GM21528 (cell line): ENCODE data around the gene GGTLC2.
"Not testable (repeated sequence)": the region's sequence is repeated elsewhere in the genome, so short reads cannot be mapped to it uniquely, and the experiment has no call there.

Source experiments
- ATAC-seq: cut with Tn5 transposase; IDR thresholded peaks from one replicate; pipeline ENCODE4 v1.9.1; 2021; ENCODE audit warnings: mild to moderate bottlenecking, moderate library complexity; ENCODE audit not compliant: unreplicated experiment, low FRiP score

The GGTLC2 gene

DNA sequence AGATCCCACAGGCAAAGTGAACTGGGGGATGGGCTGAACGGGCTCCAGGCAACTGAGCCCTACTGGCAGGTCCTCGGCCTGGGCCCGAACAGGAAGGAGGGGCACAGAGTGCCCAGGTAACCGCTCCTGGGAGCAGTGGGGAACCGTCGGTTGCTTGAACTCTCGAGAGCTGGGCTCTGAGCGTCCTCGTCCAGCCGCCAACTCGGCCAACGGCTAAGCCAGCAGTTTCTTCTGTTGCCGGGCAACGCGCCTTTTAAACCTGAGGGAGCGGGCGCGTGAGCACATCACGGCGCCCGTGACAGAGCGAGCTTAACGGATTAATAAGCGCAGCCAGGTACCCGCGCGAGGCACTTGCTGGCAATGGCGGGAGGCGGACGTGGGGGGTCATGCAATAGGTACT is at the start of gene GGTLC2:
Gene GGTLC2, plus strand, starts transcription at position 301 of the 400 bp plus-strand sequence. CDS start 1,732 bp downstream, outside the sequence.
- ATAC-seq, result not testable (repeated sequence)

DNA sequence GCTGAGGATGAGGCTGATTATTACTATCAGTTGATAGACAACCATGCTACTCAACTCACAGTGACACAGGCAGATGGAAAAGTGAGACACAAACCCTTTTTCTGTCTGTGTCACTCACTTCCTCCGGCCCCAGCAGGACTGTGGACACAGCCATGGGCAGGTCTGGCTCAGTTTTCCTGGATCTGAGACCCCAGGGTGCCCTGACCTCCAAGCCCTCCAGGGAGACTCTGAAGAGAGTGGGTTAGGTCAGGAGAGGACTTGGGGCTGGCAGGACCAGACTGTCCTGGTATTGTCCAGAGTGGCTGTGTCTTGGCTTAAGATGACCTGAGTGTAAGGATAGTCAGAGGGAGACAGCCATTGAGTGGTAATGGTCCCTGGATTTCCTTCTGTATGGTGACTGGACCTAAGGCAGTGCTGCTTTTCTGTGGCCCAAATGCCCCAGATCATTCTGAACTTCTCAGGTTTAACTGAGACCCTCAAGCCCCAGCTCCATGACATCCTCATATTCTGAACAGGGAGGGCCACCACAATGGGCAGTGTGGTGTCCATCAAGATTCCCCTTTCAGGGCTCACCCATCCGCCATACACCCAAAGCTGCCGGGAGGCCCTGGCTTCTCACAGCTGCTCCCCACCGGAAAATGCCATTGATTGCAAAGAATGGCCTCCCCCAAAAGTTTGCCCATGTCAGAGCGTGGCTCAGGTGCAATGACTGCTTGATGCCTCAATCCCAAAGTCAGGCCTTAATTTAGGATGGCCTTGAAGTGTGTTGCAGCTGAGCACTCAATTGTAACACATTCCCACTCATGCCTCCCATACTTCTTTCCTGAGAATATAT is 49.2 kb upstream of the GGTLC2 start:
- ATAC-seq, result no peak

DNA sequence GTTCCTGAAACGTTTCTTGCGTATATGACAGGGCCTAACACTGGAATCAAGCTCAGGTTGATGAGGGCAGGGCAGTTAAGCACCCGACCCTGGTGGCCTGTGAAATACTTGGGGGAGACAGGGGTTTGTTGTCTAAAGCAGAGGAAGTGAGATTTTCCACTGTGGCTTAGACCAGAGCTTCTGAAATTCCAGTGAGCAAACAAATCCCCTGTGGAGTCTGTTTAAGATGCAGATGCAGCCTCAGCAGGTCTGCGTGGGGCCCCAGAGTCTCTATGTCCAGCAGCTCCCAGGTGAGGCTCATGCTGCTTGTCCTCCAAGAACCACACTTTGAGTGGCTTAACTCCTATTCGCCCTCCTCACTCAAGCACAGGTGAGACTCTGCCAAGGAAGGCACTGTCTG is 46.3 kb upstream of the GGTLC2 start:
- no peak for ATAC-seq

DNA sequence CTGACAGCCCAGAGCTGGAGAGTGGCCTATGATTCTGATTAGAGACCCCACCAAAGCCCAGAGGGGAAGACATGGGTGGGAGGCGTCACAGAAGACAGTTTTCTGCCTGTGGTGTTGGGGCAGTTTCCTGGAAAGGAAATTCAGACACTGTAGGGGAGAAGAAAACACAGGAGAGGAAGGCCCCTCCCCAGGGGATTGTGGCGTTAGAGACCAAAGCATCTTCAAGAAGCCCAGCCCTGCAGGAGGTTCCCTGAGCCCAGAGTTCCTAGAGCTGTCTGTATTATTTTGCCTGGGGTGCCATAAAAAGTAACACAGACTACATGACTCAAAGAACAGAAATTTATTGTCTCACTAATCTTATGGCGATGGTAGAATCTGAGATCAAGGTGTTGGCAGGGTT is 45.2 kb upstream of the GGTLC2 start:
- no peak for ATAC-seq

DNA sequence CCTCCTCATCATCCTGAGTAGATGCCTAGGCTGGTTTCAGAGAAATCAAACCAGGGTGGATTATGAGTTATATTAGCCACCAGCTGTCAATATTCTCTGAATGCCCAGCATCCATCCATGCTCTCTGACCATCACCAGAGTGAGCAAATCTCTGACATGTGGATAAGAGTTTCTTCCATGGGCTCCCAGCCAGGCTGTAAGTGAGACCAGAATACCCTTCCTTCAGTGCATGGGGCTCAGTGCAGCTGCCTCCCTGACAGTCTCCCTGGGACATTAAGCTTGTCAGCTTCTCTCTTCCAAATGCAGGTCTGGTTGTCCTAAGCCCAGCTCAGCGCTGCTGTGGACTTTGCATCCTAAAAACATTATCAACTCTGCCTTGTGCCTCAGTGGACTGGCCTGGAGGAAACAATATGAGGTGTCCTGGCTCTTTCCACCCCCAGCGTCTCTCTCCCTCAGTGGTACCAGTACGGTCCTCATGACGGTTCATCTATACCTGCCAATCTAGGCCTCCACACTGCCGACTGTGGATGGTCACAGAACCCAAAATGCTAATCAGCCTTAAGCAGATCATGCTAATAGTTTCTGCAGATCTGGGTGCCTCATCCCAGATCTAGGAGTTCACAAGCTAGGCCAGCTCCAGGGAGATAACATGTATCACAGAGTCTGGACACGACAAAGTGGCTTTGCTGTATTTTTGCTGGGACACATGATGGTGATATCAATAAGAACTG is 43.7 kb upstream of the GGTLC2 start:
- no peak for ATAC-seq

DNA sequence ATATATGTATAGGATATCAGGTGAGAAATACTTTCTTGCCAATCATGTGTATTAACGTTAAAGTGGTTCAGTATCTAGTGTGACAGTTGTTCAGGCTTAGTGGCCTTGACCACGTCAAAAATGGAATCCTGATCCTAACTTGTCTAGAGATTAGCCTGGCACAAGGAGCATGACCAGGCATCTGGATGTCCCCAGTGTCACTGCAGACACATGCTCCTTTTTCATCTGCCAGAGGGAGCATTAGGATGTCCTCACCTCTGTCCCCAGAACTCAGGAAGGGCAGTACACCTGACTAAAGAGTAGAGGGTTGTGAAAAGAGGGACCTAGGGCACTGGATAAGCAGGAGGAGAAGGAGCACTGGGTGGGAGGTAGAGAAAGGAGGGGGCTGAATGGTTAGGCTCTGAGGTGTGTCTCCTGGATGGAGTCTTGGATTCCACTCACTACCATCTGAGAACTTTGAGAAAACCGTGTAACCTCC is 40.9 kb upstream of the GGTLC2 start:
- no peak for ATAC-seq

DNA sequence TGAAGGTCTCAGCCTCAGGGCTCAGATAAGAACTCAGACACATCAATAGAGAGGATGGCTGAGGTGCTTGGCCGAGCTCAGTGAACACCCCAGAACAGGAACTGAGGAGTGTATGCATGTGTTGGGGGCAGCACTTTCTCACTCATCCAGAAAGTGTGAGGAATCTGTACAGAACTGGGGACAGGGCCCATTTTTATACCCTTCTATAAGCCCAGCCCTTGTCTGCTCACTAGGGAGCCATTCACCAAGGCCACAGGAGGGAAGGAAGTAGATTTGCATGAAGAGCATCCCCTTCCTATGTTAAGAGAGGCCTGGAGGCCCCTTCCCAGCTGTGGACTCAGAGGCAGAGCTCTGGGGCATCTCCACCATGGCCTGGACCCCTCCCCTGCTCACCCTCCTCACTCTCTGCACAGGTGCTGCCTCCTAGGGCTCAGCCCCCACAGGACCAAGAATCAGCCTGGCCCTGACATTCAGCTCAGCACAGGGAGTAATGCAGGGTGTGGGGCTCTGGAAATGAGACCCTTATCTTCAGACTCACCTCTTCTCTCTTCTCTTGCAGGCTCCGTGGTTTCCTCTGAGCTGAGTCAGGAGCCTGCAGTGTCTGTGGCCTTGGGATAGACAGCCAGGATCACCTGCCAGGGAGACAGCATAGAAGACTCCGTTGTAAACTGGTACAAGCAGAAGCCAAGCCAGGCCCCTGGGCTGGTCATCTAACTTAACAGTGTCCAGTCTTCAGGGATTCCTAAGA is 39.9 kb upstream of the GGTLC2 start:
- no peak for ATAC-seq

DNA sequence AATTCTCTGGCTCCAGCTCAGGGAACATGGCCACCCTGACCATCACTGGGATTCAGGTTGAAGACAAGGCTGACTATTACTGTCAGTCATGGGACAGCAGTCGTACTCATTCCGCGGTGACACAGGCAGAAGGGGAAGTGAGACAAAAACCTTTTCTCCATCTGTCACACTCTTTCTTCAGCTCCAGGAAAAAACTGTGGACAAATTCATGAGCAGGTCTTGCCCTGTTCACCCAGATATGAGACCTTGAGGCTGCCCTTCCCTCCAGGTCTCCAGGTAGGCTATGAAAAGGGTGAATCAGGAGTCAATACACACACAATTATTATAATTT is 39.4 kb upstream of the GGTLC2 start:
- no peak for ATAC-seq

DNA sequence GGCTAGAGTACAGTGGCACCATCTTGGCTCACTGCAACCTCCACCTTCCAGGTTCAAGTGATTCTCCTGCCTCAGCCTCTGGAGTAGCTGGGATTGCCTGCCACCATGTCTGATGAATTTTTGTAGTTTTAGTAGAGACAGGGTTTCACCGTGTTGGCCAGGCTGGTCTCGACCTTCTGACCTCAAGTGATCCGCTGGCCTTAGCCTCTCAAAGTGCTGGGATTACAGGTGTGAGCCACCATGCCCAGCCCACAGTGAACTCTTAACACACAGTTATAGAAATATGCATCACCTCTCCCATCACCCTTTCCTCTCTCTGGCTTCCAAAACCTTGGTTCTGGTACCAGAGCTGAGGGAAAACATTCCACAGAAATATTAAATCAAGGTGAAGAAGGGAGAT is 36.4 kb upstream of the GGTLC2 start:
- not testable (repeated sequence) for ATAC-seq

DNA sequence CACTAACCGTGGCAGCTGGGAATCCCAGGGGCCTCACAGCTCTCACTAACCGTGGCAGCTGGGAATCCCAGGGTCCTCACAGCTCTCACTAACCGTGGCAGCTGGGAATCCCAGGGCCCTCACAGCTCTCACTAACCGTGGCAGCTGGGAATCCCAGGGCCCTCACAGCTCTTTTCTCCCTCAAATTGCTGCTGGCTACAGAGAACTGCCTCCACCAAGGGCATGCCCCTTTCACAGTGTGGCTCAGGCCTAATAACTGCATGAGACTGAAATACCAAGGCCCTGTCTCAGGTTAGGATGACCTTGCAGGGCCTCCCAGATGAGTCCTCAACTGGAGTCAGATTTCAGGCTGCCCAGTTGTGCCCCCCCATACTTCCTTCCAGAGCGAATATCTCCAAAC is 35.1 kb upstream of the GGTLC2 start:
- no peak for ATAC-seq

DNA sequence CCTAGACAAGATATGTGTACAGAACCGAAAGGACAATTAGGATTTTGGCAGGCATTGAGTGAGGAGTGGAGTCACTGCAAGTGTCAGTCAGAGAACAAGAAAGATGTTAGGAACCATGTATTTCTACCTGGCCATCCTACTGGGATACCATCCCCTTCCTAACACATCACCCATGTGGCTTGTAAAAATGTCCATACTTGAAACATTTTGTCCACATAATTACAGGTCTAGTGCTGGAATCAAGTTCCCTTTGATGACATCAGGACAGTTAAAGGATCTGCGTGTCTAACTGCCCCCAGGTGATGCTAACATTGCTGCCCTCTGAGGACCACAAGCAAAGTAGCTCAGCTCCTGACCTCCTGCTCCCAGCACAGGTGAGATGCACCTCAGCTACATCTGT is 31.9 kb upstream of the GGTLC2 start:
- no peak for ATAC-seq

DNA sequence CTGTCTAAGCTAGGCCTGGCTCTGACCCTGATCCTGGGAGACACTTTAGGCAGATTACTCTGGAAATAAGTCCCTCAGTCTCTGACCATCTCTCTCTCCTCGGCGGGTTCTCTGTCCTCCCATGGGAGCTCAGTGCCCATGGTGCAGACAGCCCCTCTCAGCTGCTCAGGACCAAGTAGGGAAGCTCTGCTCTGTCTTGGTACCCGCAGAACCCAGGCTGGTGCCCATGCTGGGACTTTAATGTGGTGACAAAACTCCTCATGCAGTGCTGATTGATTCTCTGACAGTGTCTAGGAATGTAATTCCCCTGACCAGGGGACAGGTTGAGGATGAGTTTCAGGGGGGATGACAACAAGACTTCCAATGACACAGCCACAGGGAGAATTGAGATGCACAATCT is 30.3 kb upstream of the GGTLC2 start:
- no peak for ATAC-seq

DNA sequence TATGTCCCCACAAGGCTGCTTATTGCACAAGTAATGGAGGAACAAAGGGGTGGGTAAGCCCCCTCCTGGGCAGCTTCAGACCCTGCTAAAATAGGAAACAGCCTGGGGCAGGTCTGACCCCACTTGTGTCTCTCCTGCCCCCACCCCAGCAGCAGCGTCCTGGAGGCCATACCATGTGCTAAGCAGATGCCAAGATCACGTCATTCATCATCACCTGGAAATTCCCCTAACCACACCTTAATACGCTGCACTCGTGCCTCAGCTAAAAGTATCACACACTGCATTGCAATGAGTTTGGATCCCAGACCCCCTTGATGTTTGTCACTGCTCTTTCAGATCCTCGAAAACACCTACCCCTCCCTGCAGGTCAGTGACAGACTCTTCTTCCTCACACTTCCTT is 27.8 kb upstream of the GGTLC2 start:
- no peak for ATAC-seq

DNA sequence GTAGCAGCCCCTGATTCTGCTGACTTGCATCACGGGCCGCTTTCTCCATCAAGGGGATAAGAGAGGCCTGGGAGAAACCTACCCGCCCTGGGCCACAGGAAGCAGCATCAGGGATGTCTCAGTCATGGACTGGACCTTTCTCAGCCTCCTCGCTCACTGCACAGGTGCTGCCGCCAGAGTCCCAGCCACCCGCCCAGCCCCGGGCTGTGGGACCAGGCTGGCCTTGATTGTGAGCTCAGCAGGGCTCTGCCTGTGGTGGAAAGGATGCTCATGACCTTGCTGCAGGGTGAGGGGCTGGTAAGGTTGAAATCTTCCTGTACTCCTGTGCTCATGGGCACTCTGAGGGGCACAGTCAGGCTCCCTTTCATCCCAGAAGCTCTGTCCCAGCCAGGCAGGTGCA is 26.0 kb upstream of the GGTLC2 start:
- no peak for ATAC-seq

DNA sequence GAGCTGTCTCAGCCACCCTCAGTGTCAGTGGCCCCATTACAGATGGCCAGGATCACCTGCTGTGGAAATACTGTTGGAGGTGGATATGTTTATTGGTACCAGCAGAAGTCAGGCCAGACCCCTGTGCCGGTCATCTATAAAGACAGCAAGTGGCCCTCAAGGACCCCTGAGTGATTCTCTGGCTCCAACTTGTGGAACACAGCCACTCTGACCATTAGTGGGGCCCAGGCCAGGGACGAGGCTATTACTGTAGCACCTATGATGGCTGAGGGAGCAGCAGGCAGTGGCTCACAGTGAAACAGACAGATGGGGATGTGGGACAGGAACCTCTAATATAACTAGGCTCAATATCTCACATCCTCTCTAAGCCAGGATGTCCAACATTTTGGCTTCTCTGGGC is 25.5 kb upstream of the GGTLC2 start:
- ATAC-seq, result no peak

DNA sequence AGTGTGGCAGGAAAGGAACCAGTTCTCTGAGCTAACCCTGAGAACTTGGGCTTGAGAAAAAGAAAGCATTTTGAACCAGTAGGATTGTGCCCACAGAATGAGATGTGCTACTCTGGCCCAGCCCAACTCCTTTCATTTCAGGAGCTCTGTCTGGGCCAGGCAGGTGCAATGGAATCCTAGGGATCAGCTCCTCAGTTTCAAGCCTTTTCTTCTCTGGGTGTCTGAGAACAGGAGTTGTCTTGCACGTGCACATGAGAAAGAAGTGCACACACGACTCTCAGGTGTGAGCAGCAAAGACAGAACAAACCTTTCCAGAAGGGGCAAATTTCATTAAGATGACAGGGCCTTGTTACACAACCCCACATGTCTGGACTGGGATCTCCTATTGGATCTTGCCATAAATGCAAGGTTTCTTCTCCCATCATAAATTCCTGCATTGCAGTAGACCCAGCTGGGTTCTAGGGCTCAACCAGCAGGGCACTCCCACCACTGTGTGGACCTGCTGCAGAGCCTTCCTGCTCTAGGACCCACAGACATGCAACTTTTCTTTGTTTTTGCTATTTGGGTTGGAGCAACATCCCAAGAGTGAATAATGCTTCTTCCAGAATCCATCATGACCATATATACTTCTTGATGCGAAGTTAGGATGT is 24.5 kb upstream of the GGTLC2 start:
- ATAC-seq, result no peak

DNA sequence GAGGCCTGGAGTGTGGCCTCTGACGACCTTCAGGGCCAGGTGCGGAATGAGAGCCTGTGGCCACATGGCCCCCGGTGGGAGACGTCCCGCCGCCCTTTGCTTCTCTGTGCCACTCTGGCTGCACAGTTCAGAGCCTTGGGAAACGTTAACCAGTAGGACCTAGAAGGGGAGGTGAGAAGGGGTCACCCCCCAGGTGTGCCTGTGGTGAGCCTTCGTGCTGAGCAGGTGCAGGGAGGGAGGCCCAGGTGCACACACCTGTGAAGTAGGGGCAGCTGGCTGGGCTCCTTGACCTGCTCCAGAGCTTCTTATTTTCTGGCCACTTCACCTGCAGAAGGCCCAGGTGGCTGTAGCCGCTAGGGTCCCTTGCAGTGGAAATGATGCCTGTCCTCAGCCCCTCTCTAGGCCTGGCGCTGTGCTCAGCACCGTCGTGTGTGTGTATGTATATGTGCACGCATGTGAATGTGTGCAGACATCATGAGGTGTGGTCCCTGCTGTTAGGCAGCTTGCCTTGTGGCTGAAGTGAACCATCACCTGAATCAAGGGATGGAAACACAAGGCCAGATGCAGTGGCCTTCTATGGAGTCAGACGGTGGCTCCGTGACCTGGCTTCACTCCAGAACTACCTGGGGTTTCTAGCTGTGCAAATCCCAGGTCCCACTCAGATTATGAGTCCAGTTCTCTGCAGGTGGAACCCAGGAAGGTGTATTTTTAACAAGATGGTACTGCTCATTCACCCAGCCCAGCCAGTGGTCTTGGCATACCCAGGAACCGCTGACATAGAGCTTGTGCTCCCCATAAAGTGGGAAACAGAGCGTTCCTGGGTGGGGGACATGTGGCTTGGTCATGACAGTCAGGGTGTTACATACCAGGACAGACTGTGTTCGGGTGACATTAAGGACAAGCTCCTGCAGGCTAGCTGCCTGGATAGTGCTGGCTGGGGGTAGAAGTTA is 15.6 kb upstream of the GGTLC2 start:
- ATAC-seq, result not testable (repeated sequence)

DNA sequence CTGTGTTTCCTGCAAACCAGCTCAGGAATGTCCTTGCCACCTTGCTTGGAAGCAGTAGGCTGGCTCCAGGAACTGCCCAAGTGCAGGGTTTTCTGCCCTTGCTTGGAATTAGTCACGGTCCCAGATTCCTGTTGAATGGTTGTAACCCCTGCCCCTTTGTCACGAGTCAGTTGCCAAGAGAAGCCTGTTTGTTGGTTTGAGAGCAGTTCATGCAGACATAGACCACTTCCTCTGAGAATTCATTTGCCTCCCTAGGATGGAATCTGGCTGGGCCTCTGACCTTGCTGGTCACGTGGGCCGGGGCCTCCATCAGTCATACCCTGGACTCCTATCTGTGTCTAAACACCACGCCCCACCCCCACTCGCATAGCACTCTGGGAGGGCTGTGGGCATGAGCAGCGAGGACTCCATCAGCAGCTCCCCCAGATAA is 13.2 kb upstream of the GGTLC2 start:
- not testable (repeated sequence) for ATAC-seq

DNA sequence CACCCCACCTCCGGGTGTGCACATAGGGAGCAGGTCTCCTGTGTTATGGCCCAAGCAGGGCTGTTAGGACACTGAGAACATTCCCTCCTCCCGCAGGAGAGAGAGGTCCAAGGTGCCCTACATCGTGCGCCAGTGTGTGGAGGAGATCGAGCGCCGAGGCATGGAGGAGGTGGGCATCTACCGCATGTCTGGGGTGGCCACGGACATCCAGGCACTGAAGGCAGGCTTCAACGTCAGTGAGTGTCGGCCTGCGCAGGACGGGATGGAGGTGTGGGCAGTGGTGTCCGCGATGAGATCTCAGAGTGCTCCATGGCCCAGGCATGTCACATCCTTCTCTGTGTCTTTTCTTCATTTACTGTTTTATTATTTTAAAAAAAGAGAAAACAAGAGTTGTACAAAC is 12.2 kb upstream of the GGTLC2 start:
- not testable (repeated sequence) for ATAC-seq

DNA sequence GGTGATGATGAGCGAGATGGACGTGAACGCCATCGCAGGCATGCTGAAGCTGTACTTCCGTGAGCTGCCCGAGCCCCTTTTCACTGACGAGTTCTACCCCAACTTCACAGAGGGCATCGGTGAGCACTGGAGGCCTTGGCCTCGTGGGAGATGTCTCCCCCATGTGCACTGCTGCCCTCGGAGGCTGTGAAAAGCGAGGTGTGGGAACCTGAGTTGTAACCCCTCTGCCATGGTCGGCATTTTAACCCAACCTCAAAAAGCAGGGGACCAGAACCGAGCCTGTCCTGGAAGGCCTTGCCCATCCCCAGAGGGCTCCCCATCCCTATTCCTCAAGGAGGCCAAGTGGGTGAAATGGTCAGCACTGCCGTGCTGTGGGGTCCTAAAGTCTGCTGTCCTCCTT is 10.9 kb upstream of the GGTLC2 start:
- not testable (repeated sequence) for ATAC-seq
